ENCODE results near the gene POLE.

GRCh38 chr12:132591107-132591935, 95.8 kb downstream of the POLE start:
- TF ChIP-seq, protein P1, sequence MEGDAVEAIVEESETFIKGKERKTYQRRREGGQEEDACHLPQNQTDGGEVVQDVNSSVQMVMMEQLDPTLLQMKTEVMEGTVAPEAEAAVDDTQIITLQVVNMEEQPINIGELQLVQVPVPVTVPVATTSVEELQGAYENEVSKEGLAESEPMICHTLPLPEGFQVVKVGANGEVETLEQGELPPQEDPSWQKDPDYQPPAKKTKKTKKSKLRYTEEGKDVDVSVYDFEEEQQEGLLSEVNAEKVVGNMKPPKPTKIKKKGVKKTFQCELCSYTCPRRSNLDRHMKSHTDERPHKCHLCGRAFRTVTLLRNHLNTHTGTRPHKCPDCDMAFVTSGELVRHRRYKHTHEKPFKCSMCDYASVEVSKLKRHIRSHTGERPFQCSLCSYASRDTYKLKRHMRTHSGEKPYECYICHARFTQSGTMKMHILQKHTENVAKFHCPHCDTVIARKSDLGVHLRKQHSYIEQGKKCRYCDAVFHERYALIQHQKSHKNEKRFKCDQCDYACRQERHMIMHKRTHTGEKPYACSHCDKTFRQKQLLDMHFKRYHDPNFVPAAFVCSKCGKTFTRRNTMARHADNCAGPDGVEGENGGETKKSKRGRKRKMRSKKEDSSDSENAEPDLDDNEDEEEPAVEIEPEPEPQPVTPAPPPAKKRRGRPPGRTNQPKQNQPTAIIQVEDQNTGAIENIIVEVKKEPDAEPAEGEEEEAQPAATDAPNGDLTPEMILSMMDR (IDR thresholded peaks at IDR 0.05; ENCODE audit: low read depth, low read length, missing input control): no peak
- TF ChIP-seq RAD21 (IDR thresholded peaks at IDR 0.05): no peak
- TF ChIP-seq, protein P2, sequence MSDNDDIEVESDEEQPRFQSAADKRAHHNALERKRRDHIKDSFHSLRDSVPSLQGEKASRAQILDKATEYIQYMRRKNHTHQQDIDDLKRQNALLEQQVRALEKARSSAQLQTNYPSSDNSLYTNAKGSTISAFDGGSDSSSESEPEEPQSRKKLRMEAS (IDR thresholded peaks at IDR 0.05): no peak
